HG02885 (cell line): ENCODE data around the gene MIPEP.
A peak's percentile ranks its signal among the peaks of the same experiment; 100 is the strongest.

Source experiments
- ATAC-seq: cut with Tn5 transposase; IDR thresholded peaks from one replicate; pipeline ENCODE4 v1.9.1; 2021; ENCODE audit warnings: mild to moderate bottlenecking; ENCODE audit not compliant: unreplicated experiment, poor library complexity

Gene MIPEP

GRCh38 chr13:23724196-23724970, 164.8 kb downstream of the MIPEP start:
- no peak for ATAC-seq

- no peak for ATAC-seq
These were observed 165.7 kb downstream of the MIPEP start for GRCh38 chr13:23723471-23723870.

- no peak for ATAC-seq
These were observed 166.3 kb downstream of the MIPEP start for GRCh38 chr13:23722726-23723453.

- no peak for ATAC-seq
These were observed 170.2 kb downstream of the MIPEP start for GRCh38 chr13:23718996-23719395.

GRCh38 chr13:23716401-23716800, 172.8 kb downstream of the MIPEP start:
- no peak for ATAC-seq

GRCh38 chr13:23715762-23716235, 173.4 kb downstream of the MIPEP start:
- no peak for ATAC-seq

GRCh38 chr13:23715092-23715761, 174.0 kb downstream of the MIPEP start:
- no peak for ATAC-seq

GRCh38 chr13:23714672-23715071, 174.5 kb downstream of the MIPEP start:
- ATAC-seq: no peak

GRCh38 chr13:23711355-23711754, 177.8 kb downstream of the MIPEP start:
- no peak for ATAC-seq

GRCh38 chr13:23710366-23710765, 178.8 kb downstream of the MIPEP start:
- no peak for ATAC-seq

GRCh38 chr13:23709536-23709935, 179.7 kb downstream of the MIPEP start:
- no peak for ATAC-seq

GRCh38 chr13:23707674-23708073, 181.5 kb downstream of the MIPEP start:
- ATAC-seq: no peak

GRCh38 chr13:23705583-23705982, 183.6 kb downstream of the MIPEP start:
- ATAC-seq: no peak

GRCh38 chr13:23703246-23703860, 185.8 kb downstream of the MIPEP start:
- ATAC-seq: no peak

GRCh38 chr13:23701636-23702035, 187.6 kb downstream of the MIPEP start:
- ATAC-seq: no peak

GRCh38 chr13:23701186-23701585, 188.0 kb downstream of the MIPEP start:
- no peak for ATAC-seq

GRCh38 chr13:23699271-23699670, 189.9 kb downstream of the MIPEP start:
- ATAC-seq: no peak

GRCh38 chr13:23697772-23698313, 191.4 kb downstream of the MIPEP start:
- ATAC-seq: no peak

GRCh38 chr13:23696610-23697009, 192.6 kb downstream of the MIPEP start:
- no peak for ATAC-seq

GRCh38 chr13:23695711-23696464, 193.3 kb downstream of the MIPEP start:
- peak; percentile 75 for ATAC-seq
